Fibroblast of pulmonary artery (primary cell): Measurements from ENCODE around the gene PRMT7.

Source experiments
- DNase-seq: peaks from one replicate; pipeline ENCODE4 v3.0.0-alpha.2; 2010; ENCODE audit warnings: low read depth
- H3K4me3 ChIP-seq: replicated peaks from 2 replicates; pipeline ENCODE4 v1.5.1; 2011; ENCODE audit warnings: low read depth, mild to moderate bottlenecking, control low read depth, low read length, moderate library complexity
- TF ChIP-seq, protein P1 (sequence below): IDR thresholded peaks from 2 replicates; pipeline ENCODE4 v1.5.1; 2011; ENCODE audit warnings: mild to moderate bottlenecking, control low read depth, low read length, inconsistent platforms; ENCODE audit errors: missing control alignments

PRMT7 gene

GRCh38 chr16:68357923-68358322, 47.1 kb downstream of the PRMT7 start:
- DNase-seq = no peak
- TF ChIP-seq, protein P1, sequence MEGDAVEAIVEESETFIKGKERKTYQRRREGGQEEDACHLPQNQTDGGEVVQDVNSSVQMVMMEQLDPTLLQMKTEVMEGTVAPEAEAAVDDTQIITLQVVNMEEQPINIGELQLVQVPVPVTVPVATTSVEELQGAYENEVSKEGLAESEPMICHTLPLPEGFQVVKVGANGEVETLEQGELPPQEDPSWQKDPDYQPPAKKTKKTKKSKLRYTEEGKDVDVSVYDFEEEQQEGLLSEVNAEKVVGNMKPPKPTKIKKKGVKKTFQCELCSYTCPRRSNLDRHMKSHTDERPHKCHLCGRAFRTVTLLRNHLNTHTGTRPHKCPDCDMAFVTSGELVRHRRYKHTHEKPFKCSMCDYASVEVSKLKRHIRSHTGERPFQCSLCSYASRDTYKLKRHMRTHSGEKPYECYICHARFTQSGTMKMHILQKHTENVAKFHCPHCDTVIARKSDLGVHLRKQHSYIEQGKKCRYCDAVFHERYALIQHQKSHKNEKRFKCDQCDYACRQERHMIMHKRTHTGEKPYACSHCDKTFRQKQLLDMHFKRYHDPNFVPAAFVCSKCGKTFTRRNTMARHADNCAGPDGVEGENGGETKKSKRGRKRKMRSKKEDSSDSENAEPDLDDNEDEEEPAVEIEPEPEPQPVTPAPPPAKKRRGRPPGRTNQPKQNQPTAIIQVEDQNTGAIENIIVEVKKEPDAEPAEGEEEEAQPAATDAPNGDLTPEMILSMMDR = no peak
- no peak overlapping the region for H3K4me3 ChIP-seq

GRCh38 chr16:68358951-68359350, 48.1 kb downstream of the PRMT7 start:
- TF ChIP-seq, protein P1 = no peak
- no peak for DNase-seq
- H3K4me3 ChIP-seq = no peak overlapping the region

GRCh38 chr16:68359398-68360191, 48.8 kb downstream of the PRMT7 start:
- no peak for DNase-seq
- H3K4me3 ChIP-seq = no peak overlapping the region
- TF ChIP-seq, protein P1 = no peak

DNA sequence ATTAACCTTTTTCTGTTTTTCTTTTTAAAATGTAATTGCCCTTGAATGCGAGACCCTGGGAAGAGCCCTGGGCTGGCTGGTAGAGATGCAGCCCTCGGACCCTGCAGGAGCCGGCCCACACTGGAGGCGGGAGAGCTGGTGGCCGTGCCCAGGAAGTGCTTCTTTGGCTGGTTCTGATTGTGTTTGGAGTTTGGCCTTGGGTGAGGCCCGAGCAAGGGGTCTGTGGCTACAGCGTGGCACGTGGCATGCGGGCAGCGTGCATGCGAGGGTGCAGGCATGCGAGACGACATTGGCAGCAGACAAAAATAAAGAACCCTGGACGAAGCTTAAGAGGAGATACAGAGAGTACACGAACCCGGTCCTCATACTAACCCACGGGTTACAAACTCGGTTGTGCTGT, 49.7 kb downstream of the PRMT7 start:
- H3K4me3 ChIP-seq = no peak overlapping the region
- TF ChIP-seq, protein P1 = no peak
- no peak for DNase-seq

- TF ChIP-seq, protein P1 = no peak
- no peak for DNase-seq
- no peak overlapping the region for H3K4me3 ChIP-seq
These were observed 50.1 kb downstream of the PRMT7 start for GRCh38 chr16:68360956-68361355.

- TF ChIP-seq, protein P1 = no peak
- H3K4me3 ChIP-seq = no peak overlapping the region
- DNase-seq = peak; percentile 8
These were observed 50.7 kb downstream of the PRMT7 start for GRCh38 chr16:68361485-68361884.
